Measurements from ENCODE around the gene PRF1. TPM values are rescaled to one million over a fixed set of nuclear protein-coding genes. Genes with fewer than 3 reads are reported as not detected.

PRF1 gene
- total and polyA plus RNA-seq, 2 experiments from 2014 or later = 0.13 TPM; not detected in 1

GRCh38 chr10:70597856-70598815 is 4.4 kb downstream of the PRF1 start:
- H3K4me3 Mint-ChIP-seq = no peak overlapping the region
- H3F3A ChIP-seq (replicated peaks; ENCODE audit: low read depth) = no peaks in the 10 kb centered on the region
- no peak overlapping the region for H3K4me2 ChIP-seq
- ATAC-seq (no peak), DNase-seq (ENCODE audit: low spot score) (no peak)
- H3K9me3 Mint-ChIP-seq = no peaks in the 10 kb centered on the region
- H3K27me3 ChIP-seq (ENCODE audit: insufficient read depth) = no peaks in the 10 kb centered on the region
- H3K36me3 Mint-ChIP-seq (ENCODE audit: low read depth) = no peaks in the 10 kb centered on the region
- no peak overlapping the region for H2AFZ ChIP-seq
- peaks cover 7% of the 10 kb centered on the region for H3K27me3 Mint-ChIP-seq (ENCODE audit: insufficient read depth, low read depth, poor library complexity)
- H3K27ac ChIP-seq (ENCODE audit: low read depth) = no peak overlapping the region
- no peaks in the 10 kb centered on the region for H3K36me3 ChIP-seq (ENCODE audit: insufficient read depth)
- H3K4me1 Mint-ChIP-seq = peaks cover 21% of the 10 kb centered on the region
- peaks cover 6% of the 10 kb centered on the region; the same call in 1 of the 2 replicates for H3K4me1 ChIP-seq (ENCODE audit: insufficient read depth)
- no peaks in the 10 kb centered on the region; the same call in 1 of the 2 replicates for H3K9me2 ChIP-seq (ENCODE audit: insufficient read depth)
- H3K27ac Mint-ChIP-seq = no peak overlapping the region
- no peak overlapping the region for H3K4me3 ChIP-seq
- H3K79me2 ChIP-seq (replicated peaks; ENCODE audit: insufficient read depth) = no peaks in the 10 kb centered on the region
- H4K20me1 ChIP-seq (replicated peaks; ENCODE audit: insufficient read depth) = no peaks in the 10 kb centered on the region
- TF ChIP-seq STAT1 (IDR thresholded peaks at IDR 0.05; ENCODE audit: unreplicated experiment) (no peak), EZH2phosphoT487 (IDR thresholded peaks at IDR 0.05; ENCODE audit: unreplicated experiment) (no peak)
- TF ChIP-seq, protein P1, sequence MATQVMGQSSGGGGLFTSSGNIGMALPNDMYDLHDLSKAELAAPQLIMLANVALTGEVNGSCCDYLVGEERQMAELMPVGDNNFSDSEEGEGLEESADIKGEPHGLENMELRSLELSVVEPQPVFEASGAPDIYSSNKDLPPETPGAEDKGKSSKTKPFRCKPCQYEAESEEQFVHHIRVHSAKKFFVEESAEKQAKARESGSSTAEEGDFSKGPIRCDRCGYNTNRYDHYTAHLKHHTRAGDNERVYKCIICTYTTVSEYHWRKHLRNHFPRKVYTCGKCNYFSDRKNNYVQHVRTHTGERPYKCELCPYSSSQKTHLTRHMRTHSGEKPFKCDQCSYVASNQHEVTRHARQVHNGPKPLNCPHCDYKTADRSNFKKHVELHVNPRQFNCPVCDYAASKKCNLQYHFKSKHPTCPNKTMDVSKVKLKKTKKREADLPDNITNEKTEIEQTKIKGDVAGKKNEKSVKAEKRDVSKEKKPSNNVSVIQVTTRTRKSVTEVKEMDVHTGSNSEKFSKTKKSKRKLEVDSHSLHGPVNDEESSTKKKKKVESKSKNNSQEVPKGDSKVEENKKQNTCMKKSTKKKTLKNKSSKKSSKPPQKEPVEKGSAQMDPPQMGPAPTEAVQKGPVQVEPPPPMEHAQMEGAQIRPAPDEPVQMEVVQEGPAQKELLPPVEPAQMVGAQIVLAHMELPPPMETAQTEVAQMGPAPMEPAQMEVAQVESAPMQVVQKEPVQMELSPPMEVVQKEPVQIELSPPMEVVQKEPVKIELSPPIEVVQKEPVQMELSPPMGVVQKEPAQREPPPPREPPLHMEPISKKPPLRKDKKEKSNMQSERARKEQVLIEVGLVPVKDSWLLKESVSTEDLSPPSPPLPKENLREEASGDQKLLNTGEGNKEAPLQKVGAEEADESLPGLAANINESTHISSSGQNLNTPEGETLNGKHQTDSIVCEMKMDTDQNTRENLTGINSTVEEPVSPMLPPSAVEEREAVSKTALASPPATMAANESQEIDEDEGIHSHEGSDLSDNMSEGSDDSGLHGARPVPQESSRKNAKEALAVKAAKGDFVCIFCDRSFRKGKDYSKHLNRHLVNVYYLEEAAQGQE (IDR thresholded peaks at IDR 0.05; ENCODE audit: unreplicated experiment) = no peak

DNA sequence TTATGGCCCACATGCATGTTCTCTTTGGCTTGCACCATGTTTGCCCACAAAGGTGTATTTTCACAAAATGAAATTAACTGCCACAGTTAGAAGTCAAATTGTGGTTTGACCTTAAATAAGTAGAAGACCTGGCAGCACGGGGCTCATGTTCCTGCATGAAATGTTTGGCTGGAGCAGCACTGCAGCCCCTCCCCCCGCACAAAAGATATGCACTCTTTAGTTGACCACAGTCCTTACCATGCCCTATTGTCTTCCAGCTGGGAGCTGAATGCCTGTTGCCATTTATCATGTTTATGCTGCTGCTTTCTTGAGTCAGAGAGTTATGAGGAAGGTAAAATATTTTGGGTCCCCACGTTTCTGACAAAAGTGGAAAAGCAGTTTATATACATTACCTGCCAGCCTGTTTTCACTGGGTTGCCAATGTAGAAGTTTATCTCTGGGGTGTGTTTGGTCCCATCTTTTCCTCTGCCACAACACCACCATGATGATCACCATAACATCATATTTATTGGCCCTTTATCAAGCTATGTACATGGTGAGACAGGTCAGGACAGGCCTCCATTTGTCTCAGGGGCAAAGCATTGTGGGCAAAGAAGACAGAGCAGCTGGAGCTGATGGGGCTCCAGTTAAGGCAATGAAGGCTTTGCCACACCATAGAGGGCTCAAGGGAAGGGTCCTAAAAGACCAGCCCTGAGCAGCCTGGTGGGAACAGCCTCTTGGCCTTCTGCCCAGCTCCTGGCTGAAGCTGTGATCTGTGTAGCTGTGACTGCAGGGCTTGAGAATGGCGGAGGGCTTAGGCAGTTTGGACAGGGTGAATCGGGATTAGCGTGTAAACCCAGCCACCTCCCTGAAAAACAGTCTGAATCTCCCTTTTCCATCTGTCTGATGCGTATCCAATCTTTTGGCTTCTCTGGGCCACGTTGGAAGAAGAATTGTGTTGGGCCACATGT is 5.4 kb downstream of the PRF1 start:
- Histone ChIP-seq H2AFZ (no peak overlapping the region), H3K36me3 (ENCODE audit: insufficient read depth) (no peaks in the 10 kb centered on the region), H3F3A (replicated peaks; ENCODE audit: low read depth) (no peaks in the 10 kb centered on the region), H3K9me2 (ENCODE audit: insufficient read depth) (no peaks in the 10 kb centered on the region; the same call in 1 of the 2 replicates), H4K20me1 (replicated peaks; ENCODE audit: insufficient read depth) (no peaks in the 10 kb centered on the region), H3K4me1 (ENCODE audit: insufficient read depth) (peaks cover 6% of the 10 kb centered on the region; the same call in 1 of the 2 replicates), H3K79me2 (replicated peaks; ENCODE audit: insufficient read depth) (no peaks in the 10 kb centered on the region), H3K4me3 (no peak overlapping the region), H3K27ac (ENCODE audit: low read depth) (no peak overlapping the region), H3K27me3 (ENCODE audit: insufficient read depth) (no peaks in the 10 kb centered on the region), H3K4me2 (no peak overlapping the region)
- ATAC-seq (no peak), DNase-seq (ENCODE audit: low spot score) (no peak)
- H3K9me3 Mint-ChIP-seq = no peaks in the 10 kb centered on the region
- no peak overlapping the region for H3K4me3 Mint-ChIP-seq
- H3K27me3 Mint-ChIP-seq (ENCODE audit: insufficient read depth, low read depth, poor library complexity) = peaks cover 7% of the 10 kb centered on the region
- peaks cover 21% of the 10 kb centered on the region for H3K4me1 Mint-ChIP-seq
- H3K27ac Mint-ChIP-seq = no peak overlapping the region
- no peaks in the 10 kb centered on the region for H3K36me3 Mint-ChIP-seq (ENCODE audit: low read depth)
- TF ChIP-seq NANOG (IDR thresholded peaks at IDR 0.05; ENCODE audit: borderline replicate concordance) (no peak), JUNB (IDR thresholded peaks at IDR 0.05; ENCODE audit: unreplicated experiment) (no peak), ZNF114 (CRISPR knock-in tag; IDR thresholded peaks at IDR 0.05) (no peak)
- TF ChIP-seq, protein P1 (IDR thresholded peaks at IDR 0.05; ENCODE audit: unreplicated experiment) = no peak
